ENCODE measurements around the gene EPHA5.
A peak's percentile ranks its signal among the peaks of the same experiment; 100 is the strongest.

EPHA5 gene

GRCh38 chr4:65670331-65671031 is at the start of gene EPHA5:
EPHA5 (minus strand) TSS chr4:65670489; CDS start chr4:65669742, 747 bp downstream.
- DNase-seq (ENCODE audit: low spot score): peak; percentile 81

- no peak for DNase-seq (ENCODE audit: low spot score)
Measured at GRCh38 chr4:65719635-65720034, 49.3 kb upstream of the EPHA5 start.

- DNase-seq (ENCODE audit: low spot score): no peak
Measured at GRCh38 chr4:65698631-65699030, 28.3 kb upstream of the EPHA5 start.

- no peak for DNase-seq (ENCODE audit: low spot score)
Measured at GRCh38 chr4:65696436-65696835, 26.1 kb upstream of the EPHA5 start.

- peak; percentile 61 for DNase-seq (ENCODE audit: low spot score)
Measured at GRCh38 chr4:65671372-65671771, 1.1 kb upstream of the EPHA5 start.

- DNase-seq (ENCODE audit: low spot score): no peak
Measured at GRCh38 chr4:65670020-65670330, 314 bp downstream of the EPHA5 start.

- DNase-seq (ENCODE audit: low spot score): peak; percentile 71
Measured at GRCh38 chr4:65669111-65670019, 924 bp downstream of the EPHA5 start.

GRCh38 chr4:65668201-65669089 is 1.8 kb downstream of the EPHA5 start:
- peak; percentile 68 for DNase-seq (ENCODE audit: low spot score)

- DNase-seq (ENCODE audit: low spot score): no peak
Measured at GRCh38 chr4:65667506-65668041, 2.7 kb downstream of the EPHA5 start.

GRCh38 chr4:65665771-65666523 is 4.3 kb downstream of the EPHA5 start:
- DNase-seq (ENCODE audit: low spot score): peak; percentile 55

GRCh38 chr4:65661471-65661870 is 8.8 kb downstream of the EPHA5 start:
- no peak for DNase-seq (ENCODE audit: low spot score)

GRCh38 chr4:65658117-65658516 is 12.2 kb downstream of the EPHA5 start:
- no peak for DNase-seq (ENCODE audit: low spot score)

GRCh38 chr4:65656008-65656407 is 14.3 kb downstream of the EPHA5 start:
- DNase-seq (ENCODE audit: low spot score): no peak

GRCh38 chr4:65654976-65655375 is 15.3 kb downstream of the EPHA5 start:
- no peak for DNase-seq (ENCODE audit: low spot score)

GRCh38 chr4:65653740-65654361 is 16.4 kb downstream of the EPHA5 start:
- no peak for DNase-seq (ENCODE audit: low spot score)

GRCh38 chr4:65651751-65652150 is 18.5 kb downstream of the EPHA5 start:
- DNase-seq (ENCODE audit: low spot score): no peak

GRCh38 chr4:65651031-65651430 is 19.3 kb downstream of the EPHA5 start:
- DNase-seq (ENCODE audit: low spot score): no peak

- no peak for DNase-seq (ENCODE audit: low spot score)
Measured at GRCh38 chr4:65646136-65646535, 24.2 kb downstream of the EPHA5 start.

- DNase-seq (ENCODE audit: low spot score): no peak
Measured at GRCh38 chr4:65645185-65645584, 25.1 kb downstream of the EPHA5 start.

GRCh38 chr4:65635051-65635821 is 35.1 kb downstream of the EPHA5 start:
- no peak for DNase-seq (ENCODE audit: low spot score)

Data from HuH-7 (cell line).